HFF-Myc (cell line): ENCODE measurements around the gene ONECUT3.
"Not testable (repeated sequence)": the region's sequence is repeated elsewhere in the genome, so short reads cannot be mapped to it uniquely, and the experiment has no call there.

Experiments
- DNase-seq: peaks from one replicate; pipeline ENCODE4 v3.0.0-alpha.2; 2011; ENCODE audit warnings: low read depth; ENCODE audit errors: extremely low read depth
- H3K4me3 ChIP-seq: replicated peaks from 2 replicates; pipeline ENCODE4 v1.5.1; 2011; ENCODE audit warnings: low read depth, mild to moderate bottlenecking, control low read depth, low read length
- TF ChIP-seq, protein P1 (sequence below): IDR thresholded peaks from 2 replicates; pipeline ENCODE4 v1.5.1; 2012; ENCODE audit warnings: mild to moderate bottlenecking, low read depth, low read length, control low read depth; ENCODE audit errors: missing control alignments

ONECUT3 gene

DNA sequence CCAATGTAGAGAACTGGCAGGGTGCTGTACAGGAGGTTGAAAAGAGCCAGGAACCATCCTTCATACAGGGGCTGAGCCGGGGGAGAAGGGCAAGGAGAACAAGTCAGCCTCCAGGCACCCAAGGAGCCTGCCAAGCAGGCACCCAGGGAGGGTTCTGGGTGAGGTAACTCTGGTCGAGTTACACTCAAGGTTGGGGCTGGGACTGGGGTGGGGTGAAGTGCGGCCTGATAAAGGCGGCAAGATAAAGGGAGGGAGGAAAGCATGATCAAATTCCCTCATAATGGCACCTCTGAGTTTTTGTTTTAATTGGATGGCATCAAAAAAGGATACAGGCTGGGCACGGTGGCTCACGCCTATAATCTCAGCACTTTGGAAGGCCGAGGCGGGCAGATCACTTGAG is 33.8 kb downstream of the ONECUT3 start:
- H3K4me3 ChIP-seq, result no peak overlapping the region
- DNase-seq, result no peak
- TF ChIP-seq, protein P1, sequence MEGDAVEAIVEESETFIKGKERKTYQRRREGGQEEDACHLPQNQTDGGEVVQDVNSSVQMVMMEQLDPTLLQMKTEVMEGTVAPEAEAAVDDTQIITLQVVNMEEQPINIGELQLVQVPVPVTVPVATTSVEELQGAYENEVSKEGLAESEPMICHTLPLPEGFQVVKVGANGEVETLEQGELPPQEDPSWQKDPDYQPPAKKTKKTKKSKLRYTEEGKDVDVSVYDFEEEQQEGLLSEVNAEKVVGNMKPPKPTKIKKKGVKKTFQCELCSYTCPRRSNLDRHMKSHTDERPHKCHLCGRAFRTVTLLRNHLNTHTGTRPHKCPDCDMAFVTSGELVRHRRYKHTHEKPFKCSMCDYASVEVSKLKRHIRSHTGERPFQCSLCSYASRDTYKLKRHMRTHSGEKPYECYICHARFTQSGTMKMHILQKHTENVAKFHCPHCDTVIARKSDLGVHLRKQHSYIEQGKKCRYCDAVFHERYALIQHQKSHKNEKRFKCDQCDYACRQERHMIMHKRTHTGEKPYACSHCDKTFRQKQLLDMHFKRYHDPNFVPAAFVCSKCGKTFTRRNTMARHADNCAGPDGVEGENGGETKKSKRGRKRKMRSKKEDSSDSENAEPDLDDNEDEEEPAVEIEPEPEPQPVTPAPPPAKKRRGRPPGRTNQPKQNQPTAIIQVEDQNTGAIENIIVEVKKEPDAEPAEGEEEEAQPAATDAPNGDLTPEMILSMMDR, result no peak

GRCh38 chr19:1789261-1790041 is 36.1 kb downstream of the ONECUT3 start:
- TF ChIP-seq, protein P1, result no peak
- no peak overlapping the region for H3K4me3 ChIP-seq
- no peak for DNase-seq

DNA sequence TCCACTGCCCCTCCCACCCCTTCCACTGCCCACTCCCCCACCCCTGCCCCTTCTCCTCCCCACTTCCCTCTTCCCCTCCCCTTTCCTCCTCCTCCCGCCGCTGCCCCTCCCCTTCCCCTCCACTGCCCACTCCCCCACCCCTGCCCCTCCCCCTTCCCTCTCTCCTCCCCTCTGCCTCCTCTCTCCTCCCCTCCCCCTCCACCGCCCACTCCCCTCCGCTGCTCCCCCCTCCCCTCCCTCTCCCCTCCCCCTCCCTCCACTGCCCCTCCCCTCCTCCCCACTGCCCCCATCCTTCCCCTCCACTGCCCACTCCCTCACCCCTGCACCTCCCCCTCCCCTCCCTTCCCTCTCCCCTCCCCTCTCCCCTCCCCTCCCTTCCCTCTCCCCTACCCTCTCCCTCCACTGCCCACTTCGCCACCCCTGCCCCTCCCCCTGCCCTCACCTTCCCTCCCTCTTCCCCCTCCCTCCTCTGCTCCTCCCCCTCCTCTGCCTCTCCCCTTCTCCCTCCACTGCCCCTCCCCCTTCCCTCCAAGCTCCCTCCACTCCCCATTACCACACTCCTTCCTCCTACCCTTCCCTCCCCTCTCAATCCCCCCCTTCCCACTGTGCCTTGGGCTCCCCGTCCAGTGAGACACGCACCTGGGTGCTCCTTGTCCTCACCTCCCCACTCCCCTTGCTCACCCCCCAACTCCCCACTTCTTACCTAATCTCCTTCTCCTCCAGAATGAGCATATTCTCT is 36.9 kb downstream of the ONECUT3 start:
- H3K4me3 ChIP-seq, result no peak overlapping the region
- DNase-seq, result no peak
- TF ChIP-seq, protein P1, result no peak

GRCh38 chr19:1791879-1792278 is 38.6 kb downstream of the ONECUT3 start:
- no peak overlapping the region for H3K4me3 ChIP-seq
- TF ChIP-seq, protein P1, result no peak
- DNase-seq, result no peak

DNA sequence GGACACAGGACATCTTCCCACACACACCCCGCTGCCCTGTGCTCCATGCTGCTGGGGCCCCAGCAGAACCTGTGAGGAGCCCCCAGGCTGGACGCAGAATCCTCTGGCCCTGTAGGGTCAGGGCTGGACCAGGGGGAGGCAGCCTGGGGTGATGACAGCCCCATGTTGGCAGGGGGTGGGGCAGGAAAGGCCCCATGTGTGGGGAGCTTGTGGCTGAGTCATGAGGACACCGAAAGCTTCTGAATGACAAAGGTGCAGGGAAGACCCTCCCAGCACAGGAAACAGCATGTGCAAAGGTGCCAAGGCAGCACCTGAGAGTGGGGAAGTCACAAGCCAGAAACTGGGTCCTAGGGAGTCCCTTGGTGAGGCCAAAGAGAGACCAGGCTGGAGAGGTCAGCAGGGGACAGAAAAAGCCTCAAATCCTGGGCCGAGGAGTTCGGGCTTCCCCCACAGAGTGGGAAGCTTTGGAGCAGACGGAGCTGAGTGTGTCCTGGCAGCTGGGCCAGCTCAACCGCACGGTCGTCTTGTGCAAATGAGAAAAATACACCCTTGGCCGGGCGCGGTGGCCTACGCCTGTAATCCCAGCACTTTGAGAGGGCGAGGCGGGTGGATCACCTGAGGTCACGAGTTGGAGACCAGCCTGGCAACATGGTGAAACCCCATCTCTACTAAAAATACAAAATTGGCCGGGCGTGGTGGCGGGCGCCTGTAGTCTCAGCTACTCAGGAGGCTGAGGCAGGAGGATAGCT is 41.3 kb downstream of the ONECUT3 start:
- DNase-seq, result no peak
- no peak overlapping the region for H3K4me3 ChIP-seq
- TF ChIP-seq, protein P1, result no peak

DNA sequence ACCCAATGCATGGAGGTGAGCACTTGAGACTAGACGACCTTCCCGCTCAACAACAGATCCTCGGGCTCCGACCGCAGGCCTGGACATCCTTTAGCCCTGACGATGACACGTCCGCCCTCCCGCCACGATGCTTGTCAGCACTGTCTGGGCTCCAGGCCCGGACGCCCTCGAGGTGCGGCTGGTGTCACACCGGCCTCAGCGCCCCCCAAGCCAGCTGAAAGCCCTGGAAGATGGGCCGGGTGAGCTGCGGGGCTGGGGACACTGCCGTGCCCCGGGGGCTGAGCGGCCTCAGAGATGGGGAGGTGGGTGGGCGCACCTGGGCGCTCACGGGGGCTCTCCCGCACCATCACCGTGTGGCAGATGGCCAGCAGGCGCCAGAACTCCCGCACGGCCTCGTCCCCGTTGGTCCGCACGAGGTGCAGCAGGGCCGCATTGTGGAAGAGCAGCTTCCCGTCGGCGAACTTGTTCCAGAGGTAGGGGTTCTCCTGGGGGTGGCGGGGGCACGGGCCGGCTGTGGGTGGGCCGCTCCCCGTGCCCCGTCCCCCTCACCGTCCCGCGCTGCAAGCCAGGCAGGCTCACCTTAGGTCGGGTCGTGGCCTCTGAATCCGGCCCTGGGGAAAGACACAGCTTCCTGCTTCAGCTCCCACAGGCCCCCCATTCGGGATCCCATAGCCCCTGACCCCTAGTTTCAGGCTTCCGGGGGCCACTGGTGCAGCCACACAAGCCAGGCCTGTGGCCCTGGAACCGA is 43.3 kb downstream of the ONECUT3 start:
- DNase-seq, result no peak
- TF ChIP-seq, protein P1, result no peak
- H3K4me3 ChIP-seq, result no peak overlapping the region

DNA sequence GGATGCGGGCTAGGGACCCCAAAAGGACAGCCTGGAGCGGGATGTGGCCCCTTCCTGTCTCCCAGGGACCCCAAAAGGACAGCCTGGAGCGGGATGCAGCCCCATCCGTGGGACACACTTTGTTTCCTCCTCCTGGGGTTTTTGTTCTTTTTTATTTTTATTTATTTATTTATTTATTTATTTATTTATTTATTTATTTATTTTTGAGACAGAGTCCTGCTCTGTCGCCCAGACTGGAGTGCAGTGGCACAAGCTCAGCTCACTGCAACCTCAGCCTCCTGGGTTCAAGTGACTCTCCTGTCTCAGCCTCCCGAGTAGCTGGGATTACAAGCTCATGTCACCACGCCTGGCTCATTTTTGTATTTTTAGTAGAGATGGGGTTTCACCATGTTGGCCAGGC is 44.0 kb downstream of the ONECUT3 start:
- not testable (repeated sequence) for DNase-seq, H3K4me3 ChIP-seq
